HEK293 (cell line): ENCODE measurements around the gene BEST1.

Experiments
- CTCF ChIA-PET: fragments of 350-600 bp; formaldehyde crosslinking; extraction: SDS; loops from one replicate; lab custom pipeline; 2021; ENCODE audit warnings: antibody characterized with exemption; lab: Yijun Ruan, JAX
- POLR2A ChIA-PET: fragments of 300-600 bp; formaldehyde crosslinking; extraction: SDS; loops from one replicate; lab custom pipeline; 2020; ENCODE audit warnings: antibody characterized with exemption, inconsistent platforms; lab: Yijun Ruan, JAX
- H3K27ac ChIP-seq: fragments of 200-500 bp; sonication (Bioruptor generic); 2 replicates; pipeline ENCODE4 v1.5.1; 2014; ENCODE audit warnings: low read depth, low read length, control low read depth, inconsistent platforms; ENCODE audit errors: extremely low read depth
- H3K36me3 ChIP-seq, 2 experiments: fragments of 200-500 bp in 1 of 2; sonication (Bioruptor generic) in 1 of 2; 1 replicate in 1 of 2; 2 replicates in 1 of 2; pipeline ENCODE4 v1.5.1; 2014 to 2017; ENCODE audit warnings: inconsistent platforms in 2 of 2, low read length in 2 of 2; ENCODE audit not compliant: control insufficient read depth in 2 of 2, insufficient read depth in 1 of 2
- H3K4me1 ChIP-seq: fragments of 200-500 bp; sonication (Bioruptor generic); 2 replicates; pipeline ENCODE4 v1.5.1; 2014; ENCODE audit warnings: mild to moderate bottlenecking, low read length, inconsistent platforms; ENCODE audit not compliant: control insufficient read depth, insufficient read depth
- H3K4me3 ChIP-seq: 2 replicates; pipeline ENCODE4 v1.5.1; 2011; ENCODE audit warnings: low read depth, mild to moderate bottlenecking, control low read depth, low read length, moderate library complexity
- H3K9me3 ChIP-seq: fragments of 200-500 bp; sonication (Bioruptor generic); 2 replicates; pipeline ENCODE4 v1.5.1; 2014; ENCODE audit warnings: low read depth, low read length, inconsistent platforms; ENCODE audit not compliant: control insufficient read depth, insufficient read depth
- EGR2 ChIP-seq: fragments of 450-650 bp; formaldehyde crosslinking; IDR thresholded peaks from 2 replicates; pipeline ENCODE4 v1.5.1; 2016; ENCODE audit warnings: low read depth, missing biosample characterization, missing genetic modification characterization
- GLI2 ChIP-seq: fragments of 450-650 bp; formaldehyde crosslinking; IDR thresholded peaks from 2 replicates; pipeline ENCODE4; 2017; ENCODE audit warnings: missing biosample characterization, missing genetic modification characterization, low read depth, borderline replicate concordance
- GLIS2 ChIP-seq: fragments of 450-650 bp; formaldehyde crosslinking; IDR thresholded peaks from 2 replicates; pipeline ENCODE4 v1.5.1; 2016; ENCODE audit warnings: missing biosample characterization, missing genetic modification characterization
- MEIS1 ChIP-seq: sonication (generic); formaldehyde crosslinking; IDR thresholded peaks from 2 replicates; pipeline ENCODE4 v1.8.1; 2022; ENCODE audit warnings: missing genetic modification reagents, mild to moderate bottlenecking, borderline replicate concordance
- REPIN1 ChIP-seq: fragments of 450-650 bp; formaldehyde crosslinking; IDR thresholded peaks from 2 replicates; pipeline ENCODE4 v1.5.1; 2017; ENCODE audit warnings: missing biosample characterization, missing genetic modification characterization, low read depth
- ZBTB7A ChIP-seq: fragments of 450-650 bp; formaldehyde crosslinking; IDR thresholded peaks from 2 replicates; pipeline ENCODE4 v1.5.1; 2016; ENCODE audit warnings: low read depth, missing biosample characterization, missing genetic modification characterization
- ZBTB8A ChIP-seq: fragments of 450-650 bp; formaldehyde crosslinking; IDR thresholded peaks from 2 replicates; pipeline ENCODE4 v1.5.1; 2016; ENCODE audit warnings: missing biosample characterization, missing genetic modification characterization
- ZFHX2 ChIP-seq: fragments of 450-650 bp; formaldehyde crosslinking; conservative IDR thresholded peaks from 2 replicates; pipeline ENCODE4 v1.5.1; 2016; ENCODE audit warnings: missing biosample characterization, missing genetic modification characterization
- ZNF138 ChIP-seq: fragments of 450-650 bp; formaldehyde crosslinking; IDR thresholded peaks from 2 replicates; pipeline ENCODE4 v1.5.1; 2016; ENCODE audit warnings: missing biosample characterization, missing genetic modification characterization, borderline replicate concordance
- ZNF202 ChIP-seq: fragments of 450-650 bp; formaldehyde crosslinking; IDR thresholded peaks from 2 replicates; pipeline ENCODE4 v1.5.1; 2016; ENCODE audit warnings: missing biosample characterization, missing genetic modification characterization, borderline replicate concordance
- ZNF211 ChIP-seq: fragments of 450-650 bp; formaldehyde crosslinking; IDR thresholded peaks from 2 replicates; pipeline ENCODE4 v1.5.1; 2016; ENCODE audit warnings: low read depth, missing biosample characterization, missing genetic modification characterization
- ZNF366 ChIP-seq: fragments of 450-650 bp; formaldehyde crosslinking; conservative IDR thresholded peaks from 2 replicates; pipeline ENCODE4 v1.5.1; 2016; ENCODE audit warnings: missing biosample characterization, missing genetic modification characterization
- ZNF530 ChIP-seq: fragments of 450-650 bp; formaldehyde crosslinking; IDR thresholded peaks from 2 replicates; pipeline ENCODE4 v1.5.1; 2016; ENCODE audit warnings: low read depth, missing biosample characterization, missing genetic modification characterization
- ZNF561 ChIP-seq: fragments of 450-650 bp; IDR thresholded peaks from 2 replicates; pipeline ENCODE4 v1.5.1; 2018; ENCODE audit warnings: missing biosample characterization, missing genetic modification characterization, borderline replicate concordance
- ZNF571 ChIP-seq: fragments of 450-650 bp; formaldehyde crosslinking; IDR thresholded peaks from 2 replicates; pipeline ENCODE4 v1.5.0; 2017; ENCODE audit warnings: missing biosample characterization, missing genetic modification characterization
- ZNF600 ChIP-seq: fragments of 450-650 bp; formaldehyde crosslinking; IDR thresholded peaks from 2 replicates; pipeline ENCODE4 v1.5.1; 2016; ENCODE audit warnings: missing biosample characterization, missing genetic modification characterization
- ZNF624 ChIP-seq: fragments of 450-650 bp; formaldehyde crosslinking; IDR thresholded peaks from 2 replicates; pipeline ENCODE4 v1.5.1; 2017; ENCODE audit warnings: missing biosample characterization, missing genetic modification characterization
- ZNF658 ChIP-seq: fragments of 450-650 bp; formaldehyde crosslinking; IDR thresholded peaks from 2 replicates; pipeline ENCODE4; 2016; ENCODE audit warnings: missing biosample characterization, missing genetic modification characterization
- ZNF677 ChIP-seq: fragments of 450-650 bp; IDR thresholded peaks from 2 replicates; pipeline ENCODE4 v1.5.0; 2018; ENCODE audit warnings: missing biosample characterization, mild to moderate bottlenecking, missing genetic modification characterization, moderate library complexity
- ZNF768 ChIP-seq: fragments of 450-650 bp; formaldehyde crosslinking; IDR thresholded peaks from 2 replicates; pipeline ENCODE4 v1.5.1; 2018; ENCODE audit warnings: missing biosample characterization, mild to moderate bottlenecking, missing genetic modification characterization
- ZNF843 ChIP-seq: fragments of 450-650 bp; formaldehyde crosslinking; IDR thresholded peaks from 2 replicates; pipeline ENCODE4 v1.5.1; 2016; ENCODE audit warnings: missing biosample characterization, missing genetic modification characterization
- ZSCAN16 ChIP-seq: fragments of 450-650 bp; formaldehyde crosslinking; IDR thresholded peaks from 2 replicates; pipeline ENCODE4 v1.5.1; 2016; ENCODE audit warnings: missing biosample characterization, missing genetic modification characterization
- ZSCAN30 ChIP-seq: fragments of 450-650 bp; IDR thresholded peaks from 2 replicates; pipeline ENCODE4 v1.5.1; 2018; ENCODE audit warnings: missing biosample characterization, mild to moderate bottlenecking, missing genetic modification characterization, moderate library complexity
- TF ChIP-seq, protein P1 (sequence below): fragments of 450-650 bp; formaldehyde crosslinking; IDR thresholded peaks from 2 replicates; pipeline ENCODE4 v1.5.1; 2017; ENCODE audit warnings: missing biosample characterization, missing genetic modification characterization
- TF ChIP-seq, protein P2 (sequence below): fragments of 450-650 bp; formaldehyde crosslinking; IDR thresholded peaks from 2 replicates; pipeline ENCODE4 v1.5.1; 2016; ENCODE audit warnings: missing biosample characterization, missing genetic modification characterization
- TF ChIP-seq, protein P3 (sequence below): fragments of 450-650 bp; formaldehyde crosslinking; IDR thresholded peaks from 2 replicates; pipeline ENCODE4 v1.5.1; 2017; ENCODE audit warnings: missing biosample characterization, missing genetic modification characterization

The BEST1 gene

DNA sequence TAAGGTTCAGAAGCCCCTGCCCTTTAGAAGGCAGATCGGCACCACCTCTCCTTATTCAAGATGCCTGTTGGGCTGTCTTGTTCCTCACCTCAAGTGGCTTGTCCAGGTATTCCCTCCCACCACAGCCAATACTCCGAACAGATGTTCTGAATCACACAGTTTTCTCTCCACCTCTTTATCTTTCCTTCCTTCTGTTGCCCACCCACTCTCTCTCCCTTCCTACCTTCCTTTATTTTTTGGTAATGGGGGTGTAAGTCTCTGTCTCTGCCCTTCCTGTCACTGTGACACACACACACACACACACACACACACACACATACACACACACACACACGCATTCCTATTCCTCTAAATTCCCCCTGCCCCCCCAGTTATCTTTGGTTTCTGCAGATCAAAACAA, 8.4 kb downstream of the BEST1 start:
- Histone ChIP-seq H3K4me1 (no peaks in the 10 kb centered on the region), H3K4me3 (no peak overlapping the region), H3K36me3 (peaks cover 0 to 14% of the 10 kb centered on the region in 2 experiments; a peak in 1 of 3 replicates), H3K27ac (no peak overlapping the region), H3K9me3 (no peaks in the 10 kb centered on the region)
- POLR2A ChIA-PET = no interaction called here
- CTCF ChIA-PET = interaction anchor here (0.6 to 2.7 kb wide), 3 partner anchors 9 to 88 kb away, joined by 3 to 12 read pairs (median 3); no protein-coding TSS in a partner anchor
- TF ChIP-seq EGR2 (tag by site-specific recombination) (peak; percentile 61; the same call in 1 of the 2 replicates), ZNF366 (tag by site-specific recombination) (no peak), ZNF600 (tag by site-specific recombination) (no peak), ZBTB8A (tag by site-specific recombination) (no peak), REPIN1 (tag by site-specific recombination) (no peak), ZNF677 (tag by site-specific recombination) (no peak), ZNF211 (tag by site-specific recombination) (no peak), ZNF530 (tag by site-specific recombination) (no peak), ZBTB7A (tag by site-specific recombination) (no peak), ZNF624 (tag by site-specific recombination) (no peak), GLI2 (tag by site-specific recombination) (no peak), ZNF202 (tag by site-specific recombination) (no peak), ZFHX2 (tag by site-specific recombination) (peak; percentile 28; the same call in 1 of the 2 replicates), ZNF843 (tag by site-specific recombination) (no peak), GLIS2 (tag by site-specific recombination) (no peak), ZNF768 (tag by site-specific recombination) (no peak), ZSCAN30 (no peak), ZNF658 (no peak)
- TF ChIP-seq, protein P1, sequence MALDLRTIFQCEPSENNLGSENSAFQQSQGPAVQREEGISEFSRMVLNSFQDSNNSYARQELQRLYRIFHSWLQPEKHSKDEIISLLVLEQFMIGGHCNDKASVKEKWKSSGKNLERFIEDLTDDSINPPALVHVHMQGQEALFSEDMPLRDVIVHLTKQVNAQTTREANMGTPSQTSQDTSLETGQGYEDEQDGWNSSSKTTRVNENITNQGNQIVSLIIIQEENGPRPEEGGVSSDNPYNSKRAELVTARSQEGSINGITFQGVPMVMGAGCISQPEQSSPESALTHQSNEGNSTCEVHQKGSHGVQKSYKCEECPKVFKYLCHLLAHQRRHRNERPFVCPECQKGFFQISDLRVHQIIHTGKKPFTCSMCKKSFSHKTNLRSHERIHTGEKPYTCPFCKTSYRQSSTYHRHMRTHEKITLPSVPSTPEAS (tag by site-specific recombination) = 0 out of 2 replicates have a peak, but pooled peaks have one; percentile 48
- TF ChIP-seq, protein P2, sequence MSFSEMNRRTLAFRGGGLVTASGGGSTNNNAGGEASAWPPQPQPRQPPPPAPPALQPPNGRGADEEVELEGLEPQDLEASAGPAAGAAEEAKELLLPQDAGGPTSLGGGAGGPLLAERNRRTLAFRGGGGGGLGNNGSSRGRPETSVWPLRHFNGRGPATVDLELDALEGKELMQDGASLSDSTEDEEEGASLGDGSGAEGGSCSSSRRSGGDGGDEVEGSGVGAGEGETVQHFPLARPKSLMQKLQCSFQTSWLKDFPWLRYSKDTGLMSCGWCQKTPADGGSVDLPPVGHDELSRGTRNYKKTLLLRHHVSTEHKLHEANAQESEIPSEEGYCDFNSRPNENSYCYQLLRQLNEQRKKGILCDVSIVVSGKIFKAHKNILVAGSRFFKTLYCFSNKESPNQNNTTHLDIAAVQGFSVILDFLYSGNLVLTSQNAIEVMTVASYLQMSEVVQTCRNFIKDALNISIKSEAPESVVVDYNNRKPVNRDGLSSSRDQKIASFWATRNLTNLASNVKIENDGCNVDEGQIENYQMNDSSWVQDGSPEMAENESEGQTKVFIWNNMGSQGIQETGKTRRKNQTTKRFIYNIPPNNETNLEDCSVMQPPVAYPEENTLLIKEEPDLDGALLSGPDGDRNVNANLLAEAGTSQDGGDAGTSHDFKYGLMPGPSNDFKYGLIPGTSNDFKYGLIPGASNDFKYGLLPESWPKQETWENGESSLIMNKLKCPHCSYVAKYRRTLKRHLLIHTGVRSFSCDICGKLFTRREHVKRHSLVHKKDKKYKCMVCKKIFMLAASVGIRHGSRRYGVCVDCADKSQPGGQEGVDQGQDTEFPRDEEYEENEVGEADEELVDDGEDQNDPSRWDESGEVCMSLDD = no peak
- TF ChIP-seq, protein P3, sequence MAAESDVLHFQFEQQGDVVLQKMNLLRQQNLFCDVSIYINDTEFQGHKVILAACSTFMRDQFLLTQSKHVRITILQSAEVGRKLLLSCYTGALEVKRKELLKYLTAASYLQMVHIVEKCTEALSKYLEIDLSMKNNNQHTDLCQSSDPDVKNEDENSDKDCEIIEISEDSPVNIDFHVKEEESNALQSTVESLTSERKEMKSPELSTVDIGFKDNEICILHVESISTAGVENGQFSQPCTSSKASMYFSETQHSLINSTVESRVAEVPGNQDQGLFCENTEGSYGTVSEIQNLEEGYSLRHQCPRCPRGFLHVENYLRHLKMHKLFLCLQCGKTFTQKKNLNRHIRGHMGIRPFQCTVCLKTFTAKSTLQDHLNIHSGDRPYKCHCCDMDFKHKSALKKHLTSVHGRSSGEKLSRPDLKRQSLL = no peak

DNA sequence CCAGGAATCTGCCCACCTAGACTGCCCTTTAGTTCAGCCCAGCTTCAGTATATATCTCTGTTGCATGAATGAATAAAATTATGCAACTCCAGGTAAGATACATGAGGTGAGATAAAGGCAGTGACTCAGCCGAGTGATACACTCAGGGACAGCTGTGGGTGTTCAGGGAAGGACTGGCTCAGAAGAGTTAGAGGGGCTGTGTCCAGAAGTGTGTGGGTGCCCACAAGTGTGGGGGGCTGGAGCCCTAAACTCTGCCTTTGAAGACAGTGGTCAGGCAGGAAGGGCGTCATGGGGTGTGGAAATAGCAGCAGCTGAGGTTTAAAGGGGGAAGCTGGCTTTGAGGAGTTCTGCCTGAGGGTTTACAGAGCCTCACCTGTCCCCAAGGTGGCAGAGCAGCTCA, 9.0 kb downstream of the BEST1 start:
- H3K27ac ChIP-seq = no peak overlapping the region
- H3K9me3 ChIP-seq = no peaks in the 10 kb centered on the region
- peaks cover 0 to 19% of the 10 kb centered on the region in 2 experiments; a peak in 1 of 3 replicates for H3K36me3 ChIP-seq
- CTCF ChIA-PET = interaction anchor here (0.6 to 2.7 kb wide), 3 partner anchors 9 to 88 kb away, joined by 3 to 12 read pairs (median 3); no protein-coding TSS in a partner anchor
- no peak overlapping the region for H3K4me3 ChIP-seq
- POLR2A ChIA-PET = no interaction called here
- no peaks in the 10 kb centered on the region for H3K4me1 ChIP-seq
- TF ChIP-seq ZNF138 (no peak), ZNF561 (tag by site-specific recombination) (no peak), MEIS1 (CRISPR knock-in tag) (no peak), ZSCAN16 (tag by site-specific recombination) (0 out of 2 replicates have a peak, but pooled peaks have one; percentile 59), ZNF571 (tag by site-specific recombination) (no peak)
